Glomerular visceral epithelial cell (primary cell): Measurements from ENCODE around the gene PIGQ.

Experiments used
- DNase-seq: peaks from one replicate; pipeline ENCODE4 v3.0.0-alpha.2; 2016; ENCODE audit errors: extremely low spot score

Gene PIGQ

DNA sequence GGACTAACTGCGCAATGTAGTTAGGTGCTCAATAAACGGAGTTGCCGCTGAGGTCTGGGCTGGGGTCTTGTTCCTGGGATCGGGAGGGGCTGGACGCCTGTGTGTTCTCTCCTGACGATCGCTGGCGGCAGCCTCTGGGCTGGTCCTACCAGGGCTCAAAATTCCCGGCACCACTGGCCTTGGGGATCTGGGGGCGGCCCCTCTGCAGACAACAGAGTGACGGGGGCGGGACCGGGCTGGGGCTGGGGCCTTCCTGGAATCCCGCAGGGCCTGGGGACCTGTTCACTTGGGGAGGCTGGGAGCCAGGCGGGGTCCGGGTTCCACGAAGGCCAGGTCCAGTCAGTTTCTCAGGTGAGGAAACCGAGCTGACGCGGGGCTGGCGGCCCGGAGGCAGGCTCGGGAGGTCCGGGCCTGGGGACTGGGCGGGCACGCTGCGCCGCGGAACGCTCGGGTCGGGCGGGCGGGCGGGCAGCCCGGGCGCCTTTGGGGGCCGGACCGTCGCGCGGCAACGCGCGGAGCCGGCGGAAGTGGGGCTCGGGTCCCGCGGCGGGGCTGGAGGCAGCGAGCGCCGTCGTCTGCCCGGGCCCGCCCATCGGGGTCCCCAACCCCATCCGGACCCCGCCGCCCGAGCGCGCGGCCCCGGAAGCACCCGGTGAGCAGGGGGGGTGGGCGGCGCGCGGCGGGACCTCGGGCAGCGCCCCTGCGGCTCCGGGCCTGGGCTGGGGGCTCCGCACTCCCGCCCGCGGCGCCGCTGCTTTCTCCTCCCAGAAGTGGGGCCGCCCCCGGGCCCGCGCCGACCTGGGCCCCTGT is at the start of gene PIGQ:
PIGQ (plus strand) TSS at position 524 of the 810 bp plus-strand sequence. CDS start 4,107 bp downstream, outside the sequence.
- peak; percentile 63 for DNase-seq

DNA sequence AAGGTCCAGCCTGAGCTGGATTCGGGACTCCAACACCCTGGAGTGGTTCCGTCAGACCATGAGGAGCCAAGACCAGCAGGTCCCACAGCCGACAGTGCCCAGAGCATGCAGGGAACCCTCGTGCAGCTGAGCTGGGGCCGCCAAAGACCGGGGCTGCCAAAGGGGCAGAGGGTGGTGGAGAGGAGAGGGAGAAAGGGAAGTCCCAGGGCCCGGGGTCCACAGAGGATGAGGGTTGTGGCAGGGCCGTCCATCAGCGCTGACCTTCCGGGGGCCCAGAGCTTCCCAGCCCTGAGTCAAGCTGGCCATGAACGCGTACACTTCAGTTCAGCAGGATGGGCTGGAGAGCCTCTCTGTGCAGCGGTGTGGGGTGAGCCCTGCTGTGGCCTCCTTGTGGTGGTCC is 48.9 kb upstream of the PIGQ start:
- DNase-seq, result no peak

- DNase-seq, result no peak
Measured at GRCh38 chr16:521381-522210, 48.2 kb upstream of the PIGQ start.

DNA sequence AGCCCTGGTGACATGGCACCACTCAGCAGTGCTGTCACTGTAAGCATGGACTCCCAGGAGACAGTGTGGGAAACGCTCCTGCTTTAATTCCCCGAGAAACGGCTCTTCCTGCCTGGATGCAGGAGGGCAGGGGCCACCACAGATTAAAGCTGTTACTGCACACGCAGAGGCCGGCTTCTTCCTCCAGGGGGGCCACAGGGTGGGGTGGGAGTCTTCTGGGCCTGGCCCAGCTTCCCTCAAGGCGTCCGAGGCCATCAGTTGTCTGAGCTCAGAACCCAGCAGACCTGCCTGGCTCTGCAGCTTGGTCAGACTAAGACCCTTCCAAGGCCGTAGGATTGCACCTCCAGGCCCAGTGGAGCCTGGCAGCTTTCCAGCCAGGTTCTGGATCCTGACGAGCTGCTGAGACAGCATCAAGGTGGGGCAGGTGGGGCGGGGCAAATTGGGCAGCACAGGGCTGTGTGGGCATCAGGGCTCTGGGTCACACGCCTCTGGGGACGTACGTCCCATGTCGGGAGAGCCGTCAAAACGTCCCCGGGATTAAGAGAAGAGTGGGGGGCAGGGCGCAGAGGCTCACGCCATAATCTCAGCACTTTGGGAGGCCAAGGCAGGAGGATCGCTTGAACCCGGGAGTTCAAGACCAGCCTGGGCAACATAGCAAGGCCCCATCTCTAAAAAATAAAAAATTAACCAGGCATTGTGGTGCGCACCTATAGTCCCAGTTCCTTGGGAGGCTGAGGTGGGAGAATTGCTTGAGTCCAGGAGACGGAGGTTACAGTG is 47.3 kb upstream of the PIGQ start:
- DNase-seq, result no peak

DNA sequence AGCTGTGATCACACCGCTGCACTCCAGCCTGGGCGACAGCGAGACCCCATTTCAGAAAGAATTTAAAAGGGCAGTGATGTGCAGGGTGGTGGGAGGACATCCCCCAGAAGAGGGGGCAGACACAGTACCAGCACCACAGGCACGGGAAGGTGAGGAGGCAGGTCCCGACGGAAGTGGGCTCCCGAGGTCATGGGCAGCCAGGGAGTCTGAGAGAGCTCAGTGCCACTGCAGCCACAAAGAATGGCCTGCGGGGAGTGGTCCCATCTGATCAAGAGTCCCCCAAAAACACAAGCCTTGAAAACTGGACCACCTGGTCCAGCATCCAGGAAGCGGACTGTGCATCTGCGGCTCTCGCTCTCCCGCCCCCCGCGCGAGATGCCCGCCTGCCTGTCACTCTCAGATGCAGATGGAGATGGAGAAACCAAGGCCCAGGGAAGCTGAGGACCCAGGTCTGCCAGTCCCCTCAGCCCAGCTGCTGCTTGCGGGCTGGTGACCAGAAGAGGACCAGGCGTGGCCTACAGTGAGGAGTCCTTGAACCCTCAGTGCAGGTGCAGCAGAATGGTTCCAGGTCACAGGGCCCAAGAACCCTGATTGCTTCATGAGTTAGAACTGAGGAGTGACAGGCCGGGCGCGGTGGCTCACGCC is 46.5 kb upstream of the PIGQ start:
- DNase-seq, result no peak

DNA sequence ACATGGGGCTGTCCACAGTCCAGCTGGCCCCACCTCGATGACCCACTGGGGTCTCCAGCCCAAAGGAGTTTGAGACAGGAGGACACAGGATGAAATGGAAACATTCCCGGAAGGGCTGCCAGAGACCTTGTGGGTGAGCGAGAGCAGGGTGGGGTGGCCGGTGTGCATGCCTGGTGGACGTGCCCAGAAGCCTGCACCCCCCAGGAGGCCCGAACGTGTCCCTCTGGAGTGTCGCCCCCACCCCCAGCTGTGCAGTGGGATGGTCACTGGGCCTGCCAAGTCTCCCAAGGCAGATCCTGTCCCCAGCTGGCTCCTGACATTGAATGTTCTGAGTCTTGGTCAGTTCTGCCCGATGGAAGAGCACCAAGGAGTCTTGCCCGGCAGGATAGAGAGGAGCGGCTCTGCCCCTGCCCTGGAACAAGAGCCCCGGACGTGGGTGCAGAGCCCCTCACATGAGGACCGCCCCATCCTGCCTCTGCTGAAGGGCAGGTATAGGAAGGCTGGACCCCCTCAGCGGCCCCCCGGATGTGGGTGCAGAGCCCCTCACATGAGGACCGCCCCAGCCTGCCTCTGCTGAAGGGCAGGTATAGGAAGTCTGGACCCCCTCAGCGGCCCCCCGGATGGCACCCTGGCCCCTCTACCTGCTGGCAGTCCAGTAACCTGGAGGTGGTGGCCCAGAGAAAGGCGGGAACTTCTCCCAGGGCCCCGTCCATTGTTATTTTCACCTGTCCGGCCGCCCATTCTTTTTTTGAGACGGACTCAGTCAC is 45.3 kb upstream of the PIGQ start:
- no peak for DNase-seq

DNA sequence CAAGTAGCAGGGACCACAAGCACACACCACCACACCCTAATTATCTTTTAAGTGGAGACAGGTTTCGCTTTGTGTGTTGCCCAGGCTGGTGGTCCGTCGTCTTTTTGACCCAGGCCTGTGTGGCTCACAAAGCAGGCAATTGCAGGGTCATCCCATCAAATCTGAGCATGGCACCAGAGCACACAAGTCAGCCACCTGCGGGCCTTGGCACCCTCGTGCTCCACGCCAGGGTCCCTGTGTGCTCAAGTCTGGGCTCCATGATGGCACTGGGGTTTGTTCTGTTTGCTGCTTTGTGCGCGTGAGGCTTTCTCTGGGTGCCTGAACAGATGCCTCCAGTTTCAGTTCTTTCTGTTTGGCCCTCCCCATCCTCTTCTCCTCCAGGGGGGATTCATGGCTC is 44.6 kb upstream of the PIGQ start:
- no peak for DNase-seq

DNA sequence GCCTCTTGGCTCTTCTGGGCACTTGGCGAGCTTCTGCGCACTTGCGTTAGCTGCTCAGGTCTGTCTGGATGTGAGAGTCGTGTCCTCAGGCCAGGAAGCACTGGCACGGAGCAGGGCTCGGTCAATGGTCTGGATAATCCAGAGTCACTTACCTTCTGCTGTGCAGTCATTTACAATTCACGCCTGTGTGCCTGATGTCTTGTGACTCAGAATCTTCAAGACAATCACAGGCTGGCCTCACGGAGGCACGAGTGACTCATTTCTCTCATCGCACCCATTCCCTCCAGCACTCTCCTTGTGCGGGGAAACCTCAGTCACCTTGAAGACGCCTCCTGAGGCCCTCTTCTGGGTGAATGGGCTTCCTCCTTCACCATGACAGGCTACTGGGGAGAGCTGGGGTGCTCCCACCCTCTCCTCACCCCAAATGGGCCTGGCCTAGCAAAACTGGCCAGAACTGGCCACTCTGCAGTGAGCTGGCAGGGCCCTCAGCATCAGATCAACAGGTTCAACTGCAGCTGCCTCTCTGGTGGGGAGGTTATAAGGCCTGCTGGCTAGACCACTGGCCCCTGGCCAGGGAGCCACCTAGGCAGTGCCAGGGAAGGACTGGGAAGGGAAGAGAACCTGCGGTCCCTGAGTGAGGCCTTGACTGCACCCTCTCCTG is 44.1 kb upstream of the PIGQ start:
- peak; percentile 90 for DNase-seq

DNA sequence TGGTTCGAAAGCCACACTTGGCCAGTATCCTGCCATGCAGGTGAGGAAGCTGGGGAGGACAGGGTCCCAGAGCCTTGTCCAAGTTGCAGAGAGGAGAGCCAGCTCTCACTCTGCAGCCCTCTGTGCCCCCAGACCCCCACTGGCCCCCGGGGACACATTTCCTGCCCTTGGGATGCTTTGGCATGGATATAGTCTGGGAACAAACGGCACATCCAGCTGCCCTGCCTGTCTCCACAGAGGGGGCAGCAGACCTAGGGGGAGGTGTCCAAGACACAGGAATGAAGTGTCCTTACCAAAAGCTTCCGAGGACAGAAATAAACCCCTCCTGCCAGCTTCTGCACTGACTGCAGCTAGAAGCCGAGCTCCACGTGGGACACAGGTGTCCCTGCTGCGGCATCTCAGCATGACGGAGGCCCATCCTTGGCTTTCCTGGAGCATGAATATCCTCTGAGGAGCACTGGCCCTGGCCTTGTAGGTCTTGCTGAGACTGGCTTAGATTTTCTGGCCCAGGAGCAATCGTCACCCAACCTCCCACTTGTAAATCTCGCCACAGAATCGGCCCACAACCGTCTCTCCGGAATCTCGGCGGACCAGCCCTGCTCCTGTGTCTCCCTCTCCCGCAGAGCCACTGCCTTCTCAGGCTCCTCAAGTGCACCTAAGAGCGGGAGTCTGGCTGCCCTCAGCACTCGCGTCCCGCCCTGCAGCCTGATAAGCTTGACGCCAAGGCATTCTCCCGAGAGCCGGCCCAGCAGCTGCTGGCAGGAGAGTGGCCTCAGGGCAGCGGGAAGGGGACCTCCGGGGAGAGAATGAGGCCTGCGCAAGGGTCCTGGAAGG is 43.4 kb upstream of the PIGQ start:
- DNase-seq, result peak; percentile 26

DNA sequence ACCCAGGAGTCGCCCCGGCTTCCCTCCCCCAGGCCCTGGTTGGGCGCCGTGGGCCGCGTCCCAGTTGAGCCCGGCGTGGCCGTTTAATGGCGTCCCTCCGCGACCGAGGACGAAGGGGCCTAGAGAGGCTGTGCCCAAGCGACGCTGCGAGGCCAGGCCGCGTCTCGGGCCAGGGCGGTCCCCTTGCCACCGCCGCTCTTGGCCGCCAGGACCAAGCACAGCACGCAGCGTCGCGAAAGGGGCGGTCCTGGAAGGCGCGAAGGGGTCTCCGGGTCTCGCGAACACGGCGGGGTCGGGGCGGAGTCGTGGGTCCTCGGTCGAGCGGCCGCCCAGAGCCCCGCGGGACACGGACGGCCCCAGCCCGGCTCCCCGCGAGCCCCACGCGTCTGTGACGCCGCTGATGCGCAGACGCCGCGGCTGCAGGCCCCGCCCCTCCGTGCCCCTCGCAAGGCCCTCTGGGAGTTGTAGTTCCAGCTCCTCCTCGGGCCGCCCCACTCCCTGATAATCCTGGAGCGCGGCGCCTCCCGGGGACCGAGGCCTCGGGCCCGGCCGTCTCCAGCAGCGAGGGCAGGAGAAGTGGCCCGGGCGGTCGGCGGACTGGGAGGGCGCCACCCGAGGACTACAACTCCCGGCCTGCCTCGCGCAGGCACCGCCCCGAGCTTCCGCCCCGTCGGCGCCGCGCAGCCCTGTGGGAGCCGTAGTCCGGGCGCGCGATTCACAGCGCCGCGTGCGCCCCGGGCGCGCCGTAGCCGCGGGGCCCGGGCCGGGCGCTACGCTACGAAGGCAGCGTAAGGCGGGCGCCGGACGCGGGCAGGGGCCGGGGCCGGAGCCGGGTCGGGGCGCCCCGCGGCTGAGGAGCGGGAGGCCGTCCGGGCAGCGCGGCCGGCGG is 42.5 kb upstream of the PIGQ start, which contains the start of gene CAPN15:
CAPN15 (plus strand) TSS at position 698 of the 889 bp plus-strand sequence. CDS start 19,127 bp downstream, outside the sequence.
- DNase-seq, result peak; percentile 87

GRCh38 chr16:528111-529011 is 41.4 kb upstream of the PIGQ start:
- DNase-seq, result peak; percentile 70

DNA sequence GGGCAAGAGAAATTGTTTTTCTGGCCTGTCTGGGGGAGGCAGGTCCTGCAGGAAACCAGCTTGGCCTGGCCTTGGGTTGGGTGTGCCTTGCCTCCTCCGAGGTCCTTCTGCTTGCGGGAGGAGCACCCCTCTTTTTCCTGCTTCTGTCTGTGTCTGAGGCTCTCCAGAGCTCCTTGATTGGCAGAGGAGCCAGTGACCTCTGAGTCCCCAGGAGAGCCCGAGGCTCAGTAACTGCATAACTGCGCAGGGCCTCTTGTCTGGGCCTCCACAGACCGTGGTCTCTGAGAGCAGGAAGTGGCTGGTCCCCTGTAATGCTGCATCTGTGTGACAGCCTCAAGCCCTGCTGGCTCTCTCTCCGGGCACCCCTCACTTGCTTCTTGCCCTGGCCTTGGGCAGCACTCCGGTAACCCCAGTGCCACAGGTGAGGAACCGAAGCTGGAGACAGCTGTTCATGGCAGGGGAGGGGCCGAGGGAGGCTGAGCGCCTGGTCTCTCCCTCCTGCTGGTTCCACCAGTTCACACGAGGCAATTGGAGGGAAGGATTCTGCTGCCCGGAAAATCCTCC is 40.7 kb upstream of the PIGQ start:
- DNase-seq, result no peak

GRCh38 chr16:530111-530817 is 39.5 kb upstream of the PIGQ start:
- DNase-seq, result no peak

DNA sequence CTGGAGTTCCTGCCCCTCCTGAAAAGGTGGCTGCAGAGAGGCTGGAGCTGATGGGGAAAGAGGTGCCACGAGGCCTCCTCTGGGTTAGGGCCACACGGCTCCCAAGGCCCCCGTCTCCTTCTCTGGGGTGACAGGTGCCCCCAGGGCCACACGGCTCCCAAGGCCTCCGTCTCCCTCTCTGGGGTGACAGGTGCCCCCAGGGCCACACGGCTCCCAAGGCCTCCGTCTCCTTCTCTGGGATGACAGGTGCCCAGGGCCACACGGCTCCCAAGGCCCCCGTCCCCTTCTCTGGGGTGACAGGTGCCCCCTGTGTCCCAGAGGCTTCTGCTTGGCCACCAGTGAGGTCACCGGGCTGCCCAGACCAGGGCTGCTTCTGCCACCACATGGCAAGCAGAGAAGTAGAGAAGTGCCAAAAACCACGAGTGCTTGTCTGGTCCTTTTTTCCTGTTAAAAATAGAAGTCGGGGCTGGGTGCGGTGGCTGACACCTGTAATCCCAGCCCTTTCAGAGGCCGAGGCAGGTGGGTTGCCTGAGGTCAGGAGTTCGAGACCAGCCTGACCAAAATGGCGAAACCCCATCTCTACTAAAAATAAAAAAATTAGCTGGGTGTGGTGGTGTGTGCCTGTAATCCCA is 38.2 kb upstream of the PIGQ start:
- no peak for DNase-seq

- DNase-seq, result no peak
Measured at GRCh38 chr16:533391-534123, 36.2 kb upstream of the PIGQ start.
